ENCODE results near the gene GALNT14. TPM values are rescaled to one million over a fixed set of nuclear protein-coding genes. Genes with fewer than 3 reads are reported as not detected.

Gene GALNT14
- total RNA-seq, 1 donor from 2014 or later = 6.4 TPM

DNA sequence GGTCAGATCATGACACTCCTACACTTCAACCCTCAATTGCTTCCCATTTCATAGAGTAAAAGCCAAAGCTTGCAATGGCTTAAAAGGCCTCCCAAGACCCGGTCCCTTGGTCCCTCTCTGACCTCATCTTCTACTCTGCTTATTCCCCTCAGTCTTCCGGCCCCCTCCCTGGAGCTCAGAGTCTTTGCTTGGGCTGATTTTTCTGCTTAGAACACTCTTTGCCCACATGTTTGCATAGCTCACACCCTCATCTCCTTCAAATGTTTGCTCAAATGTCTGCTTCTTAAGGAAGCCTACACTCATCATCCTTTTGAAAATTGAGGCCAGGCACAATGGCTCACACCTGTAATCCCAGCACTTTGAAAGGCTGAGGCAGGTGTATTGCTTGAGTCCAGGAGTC lies 265.4 kb downstream of the GALNT14 start:
- no peak overlapping the region for H2AFZ ChIP-seq (replicated peaks)
- peaks cover 3% of the 10 kb centered on the region for H4K20me1 ChIP-seq (ENCODE audit: low read depth)
- H3K79me2 ChIP-seq (ENCODE audit: low read depth) = no peaks in the 10 kb centered on the region
- H3K4me3 ChIP-seq = no peak overlapping the region
- H3K9me3 ChIP-seq (ENCODE audit: low read depth) = no peaks in the 10 kb centered on the region
- H3K4me1 Mint-ChIP-seq = peaks cover 17% of the 10 kb centered on the region
- H3F3A ChIP-seq (ENCODE audit: low read depth) = peaks cover 18% of the 10 kb centered on the region
- H3K27ac Mint-ChIP-seq = no peak overlapping the region
- no peak overlapping the region for H3K4me3 Mint-ChIP-seq
- H3K4me2 ChIP-seq = peak overlapping the region; percentile 67
- peaks cover 22% of the 10 kb centered on the region for H3K27me3 ChIP-seq
- H3K27me3 Mint-ChIP-seq (ENCODE audit: insufficient read depth, low read depth) = peaks cover 3% of the 10 kb centered on the region
- H3K9me3 Mint-ChIP-seq = peaks cover 3% of the 10 kb centered on the region
- TF ChIP-seq EZH2 (IDR thresholded peaks at IDR 0.05) (no peak), EZH2phosphoT487 (IDR thresholded peaks at IDR 0.05) (no peak), CTCF (IDR thresholded peaks at IDR 0.05) (no peak)
- no peak for DNase-seq (ENCODE audit: low spot score)
- H3K9ac ChIP-seq = no peak overlapping the region
- no peaks in the 10 kb centered on the region for H3K36me3 Mint-ChIP-seq
- peaks cover 26% of the 10 kb centered on the region for H3K4me1 ChIP-seq
- no peak overlapping the region for H3K27ac ChIP-seq
- no peaks in the 10 kb centered on the region for H3K36me3 ChIP-seq

GRCh38 chr2:30871980-30872789 lies 266.1 kb downstream of the GALNT14 start:
- Mint-ChIP-seq H3K9me3 (peaks cover 3% of the 10 kb centered on the region), H3K4me1 (peaks cover 17% of the 10 kb centered on the region), H3K36me3 (no peaks in the 10 kb centered on the region), H3K27me3 (ENCODE audit: insufficient read depth, low read depth) (peaks cover 3% of the 10 kb centered on the region), H3K27ac (no peak overlapping the region), H3K4me3 (no peak overlapping the region)
- no peak overlapping the region for H2AFZ ChIP-seq (replicated peaks)
- no peak overlapping the region for H3K27ac ChIP-seq
- peaks cover 22% of the 10 kb centered on the region for H3K27me3 ChIP-seq
- DNase-seq (ENCODE audit: low spot score) = peak; percentile 78
- TF ChIP-seq EZH2phosphoT487 (IDR thresholded peaks at IDR 0.05) (peak; percentile 87), EZH2 (IDR thresholded peaks at IDR 0.05) (no peak)
- peaks cover 3% of the 10 kb centered on the region for H4K20me1 ChIP-seq (ENCODE audit: low read depth)
- no peak overlapping the region for H3K4me3 ChIP-seq
- peak overlapping the region; percentile 67 for H3K4me2 ChIP-seq
- peaks cover 26% of the 10 kb centered on the region for H3K4me1 ChIP-seq
- no peaks in the 10 kb centered on the region for H3K36me3 ChIP-seq
- H3F3A ChIP-seq (ENCODE audit: low read depth) = peaks cover 18% of the 10 kb centered on the region
- H3K79me2 ChIP-seq (ENCODE audit: low read depth) = no peaks in the 10 kb centered on the region
- H3K9me3 ChIP-seq (ENCODE audit: low read depth) = no peaks in the 10 kb centered on the region
- no peak overlapping the region for H3K9ac ChIP-seq

- no peak for DNase-seq (ENCODE audit: low spot score)
- peaks cover 17% of the 10 kb centered on the region for H3K4me1 Mint-ChIP-seq
- Histone ChIP-seq H3K4me1 (peaks cover 24% of the 10 kb centered on the region), H3K36me3 (no peaks in the 10 kb centered on the region), H3F3A (ENCODE audit: low read depth) (peaks cover 18% of the 10 kb centered on the region), H4K20me1 (ENCODE audit: low read depth) (peaks cover 3% of the 10 kb centered on the region), H3K27me3 (peaks cover 22% of the 10 kb centered on the region), H3K9ac (no peak overlapping the region), H2AFZ (replicated peaks) (no peak overlapping the region), H3K4me2 (peak overlapping the region; percentile 67), H3K27ac (no peak overlapping the region), H3K79me2 (ENCODE audit: low read depth) (no peaks in the 10 kb centered on the region), H3K9me3 (ENCODE audit: low read depth) (no peaks in the 10 kb centered on the region), H3K4me3 (no peak overlapping the region)
- no peak overlapping the region for H3K4me3 Mint-ChIP-seq
- no peak overlapping the region for H3K27ac Mint-ChIP-seq
- H3K9me3 Mint-ChIP-seq = peaks cover 3% of the 10 kb centered on the region
- H3K36me3 Mint-ChIP-seq = no peaks in the 10 kb centered on the region
- no peak for TF ChIP-seq EZH2phosphoT487 (IDR thresholded peaks at IDR 0.05)
- TF ChIP-seq EZH2 (IDR thresholded peaks at IDR 0.05) = no peak
- no peak for TF ChIP-seq CTCF (IDR thresholded peaks at IDR 0.05)
- H3K27me3 Mint-ChIP-seq (ENCODE audit: insufficient read depth, low read depth) = peaks cover 3% of the 10 kb centered on the region
Measured at GRCh38 chr2:30871440-30871839, 266.8 kb downstream of the GALNT14 start.

- no peaks in the 10 kb centered on the region for H3K36me3 Mint-ChIP-seq
- no peak overlapping the region for H3K27ac ChIP-seq
- no peak overlapping the region for H3K4me2 ChIP-seq
- no peak overlapping the region for H3K4me3 Mint-ChIP-seq
- peaks cover 18% of the 10 kb centered on the region for H3F3A ChIP-seq (ENCODE audit: low read depth)
- DNase-seq (ENCODE audit: low spot score) = no peak
- H3K9me3 ChIP-seq (ENCODE audit: low read depth) = no peaks in the 10 kb centered on the region
- H3K27me3 ChIP-seq = peaks cover 22% of the 10 kb centered on the region
- H3K4me1 Mint-ChIP-seq = peaks cover 17% of the 10 kb centered on the region
- no peak overlapping the region for H3K9ac ChIP-seq
- H3K27me3 Mint-ChIP-seq (ENCODE audit: insufficient read depth, low read depth) = no peaks in the 10 kb centered on the region
- H3K79me2 ChIP-seq (ENCODE audit: low read depth) = no peaks in the 10 kb centered on the region
- H4K20me1 ChIP-seq (ENCODE audit: low read depth) = peaks cover 3% of the 10 kb centered on the region
- H3K36me3 ChIP-seq = no peaks in the 10 kb centered on the region
- TF ChIP-seq CTCF (IDR thresholded peaks at IDR 0.05) (no peak), EZH2phosphoT487 (IDR thresholded peaks at IDR 0.05) (no peak), EZH2 (IDR thresholded peaks at IDR 0.05) (no peak)
- H3K4me3 ChIP-seq = no peak overlapping the region
- H3K9me3 Mint-ChIP-seq = peaks cover 3% of the 10 kb centered on the region
- no peak overlapping the region for H3K27ac Mint-ChIP-seq
- no peak overlapping the region for H2AFZ ChIP-seq (replicated peaks)
- H3K4me1 ChIP-seq = peaks cover 15% of the 10 kb centered on the region
Measured at GRCh38 chr2:30869988-30870387, 268.3 kb downstream of the GALNT14 start.
